GM12873 (cell line): ENCODE results near the gene AMMECR1.

ENCODE experiments used
- TF ChIP-seq, protein P1 (sequence below): IDR thresholded peaks from 2 replicates; pipeline ENCODE4 v1.5.1; 2012; ENCODE audit warnings: low read depth, mild to moderate bottlenecking, moderate library complexity, low read length, control low read depth; ENCODE audit not compliant: insufficient read depth; ENCODE audit errors: missing control alignments

Gene AMMECR1

GRCh38 chrX:110251526-110251925 lies 66.4 kb downstream of the AMMECR1 start:
- TF ChIP-seq, protein P1, sequence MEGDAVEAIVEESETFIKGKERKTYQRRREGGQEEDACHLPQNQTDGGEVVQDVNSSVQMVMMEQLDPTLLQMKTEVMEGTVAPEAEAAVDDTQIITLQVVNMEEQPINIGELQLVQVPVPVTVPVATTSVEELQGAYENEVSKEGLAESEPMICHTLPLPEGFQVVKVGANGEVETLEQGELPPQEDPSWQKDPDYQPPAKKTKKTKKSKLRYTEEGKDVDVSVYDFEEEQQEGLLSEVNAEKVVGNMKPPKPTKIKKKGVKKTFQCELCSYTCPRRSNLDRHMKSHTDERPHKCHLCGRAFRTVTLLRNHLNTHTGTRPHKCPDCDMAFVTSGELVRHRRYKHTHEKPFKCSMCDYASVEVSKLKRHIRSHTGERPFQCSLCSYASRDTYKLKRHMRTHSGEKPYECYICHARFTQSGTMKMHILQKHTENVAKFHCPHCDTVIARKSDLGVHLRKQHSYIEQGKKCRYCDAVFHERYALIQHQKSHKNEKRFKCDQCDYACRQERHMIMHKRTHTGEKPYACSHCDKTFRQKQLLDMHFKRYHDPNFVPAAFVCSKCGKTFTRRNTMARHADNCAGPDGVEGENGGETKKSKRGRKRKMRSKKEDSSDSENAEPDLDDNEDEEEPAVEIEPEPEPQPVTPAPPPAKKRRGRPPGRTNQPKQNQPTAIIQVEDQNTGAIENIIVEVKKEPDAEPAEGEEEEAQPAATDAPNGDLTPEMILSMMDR, result no peak

GRCh38 chrX:110250847-110251246 lies 67.0 kb downstream of the AMMECR1 start:
- TF ChIP-seq, protein P1, result no peak

- TF ChIP-seq, protein P1, result no peak
Measured at GRCh38 chrX:110248578-110248977, 69.3 kb downstream of the AMMECR1 start.

DNA sequence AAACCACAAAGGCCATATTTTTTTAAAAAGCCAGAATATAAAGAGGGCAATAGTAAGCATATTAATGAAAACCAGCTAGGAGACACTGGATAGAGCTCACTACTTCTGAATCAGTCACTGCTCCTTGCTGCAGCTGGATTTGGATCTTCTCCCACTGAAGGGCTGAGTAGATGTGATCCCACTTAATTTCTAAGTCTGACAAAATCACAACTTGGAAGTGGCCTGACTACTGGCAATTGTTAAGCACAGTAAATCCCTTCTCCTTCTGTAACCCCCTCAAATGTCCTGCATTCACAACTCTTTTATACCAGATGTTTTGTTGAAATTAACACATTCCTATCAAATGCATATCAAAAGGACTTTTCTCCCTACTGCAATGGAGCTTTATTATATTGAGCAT lies 72.9 kb downstream of the AMMECR1 start:
- TF ChIP-seq, protein P1, result no peak

DNA sequence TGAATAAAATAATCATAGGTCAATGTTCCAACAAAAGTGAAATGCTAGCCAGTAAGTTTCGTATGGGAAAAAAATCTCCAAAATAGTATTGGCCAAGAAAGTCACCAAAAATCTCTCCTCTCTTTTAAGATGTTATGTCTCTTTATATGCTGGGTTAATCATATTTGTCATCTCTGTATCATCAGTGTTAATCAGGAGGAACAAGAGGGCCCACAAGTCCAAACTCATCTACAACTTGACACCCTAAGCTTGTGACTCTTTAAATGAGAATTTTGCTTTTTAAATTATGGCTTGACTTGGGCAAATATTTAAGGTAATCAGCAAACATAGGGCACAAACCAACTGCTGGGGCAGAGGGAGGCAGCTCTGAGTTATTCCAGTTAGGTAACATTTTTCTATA lies 75.5 kb downstream of the AMMECR1 start:
- TF ChIP-seq, protein P1, result no peak

GRCh38 chrX:110241816-110242215 lies 76.1 kb downstream of the AMMECR1 start:
- TF ChIP-seq, protein P1, result no peak

- TF ChIP-seq, protein P1, result no peak
Measured at GRCh38 chrX:110228453-110228852, 89.4 kb downstream of the AMMECR1 start.
